ENCODE measurements around the gene NUCB1.

DNA sequence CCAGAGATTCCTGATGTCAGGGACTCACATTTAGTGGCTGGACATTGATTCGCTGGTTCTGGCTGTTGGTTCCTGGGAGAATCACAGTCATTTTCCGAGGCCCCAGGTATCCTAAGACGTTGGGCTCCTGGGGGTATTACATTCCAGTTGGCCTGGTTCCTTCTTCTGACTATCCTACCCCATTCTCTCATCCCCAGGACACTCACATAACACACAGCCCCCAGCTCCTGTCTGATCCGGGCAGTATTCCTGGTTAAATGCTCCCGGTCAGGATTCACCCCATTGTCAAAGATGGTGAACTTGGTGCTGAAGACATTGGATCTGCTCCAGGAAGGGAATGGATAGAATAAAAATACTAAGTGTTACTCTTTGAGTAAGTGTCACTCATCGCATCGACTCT, 16.4 kb upstream of the NUCB1 start:
- TF ChIP-seq SREBF2 (CRISPR knock-in tag; IDR thresholded peaks at IDR 0.05) (no peak), ZSCAN29 (IDR thresholded peaks at IDR 0.05) (no peak), ZNF140 (CRISPR knock-in tag; IDR thresholded peaks at IDR 0.05) (no peak), CBX2 (IDR thresholded peaks at IDR 0.05; ENCODE audit: insufficient read depth, low read length, poor library complexity, severe bottlenecking) (no peak), POLR2A (conservative IDR thresholded peaks at IDR 0.05) (no peak), JUNB (CRISPR knock-in tag; conservative IDR thresholded peaks at IDR 0.05) (no peak)
- TF ChIP-seq, protein P1, sequence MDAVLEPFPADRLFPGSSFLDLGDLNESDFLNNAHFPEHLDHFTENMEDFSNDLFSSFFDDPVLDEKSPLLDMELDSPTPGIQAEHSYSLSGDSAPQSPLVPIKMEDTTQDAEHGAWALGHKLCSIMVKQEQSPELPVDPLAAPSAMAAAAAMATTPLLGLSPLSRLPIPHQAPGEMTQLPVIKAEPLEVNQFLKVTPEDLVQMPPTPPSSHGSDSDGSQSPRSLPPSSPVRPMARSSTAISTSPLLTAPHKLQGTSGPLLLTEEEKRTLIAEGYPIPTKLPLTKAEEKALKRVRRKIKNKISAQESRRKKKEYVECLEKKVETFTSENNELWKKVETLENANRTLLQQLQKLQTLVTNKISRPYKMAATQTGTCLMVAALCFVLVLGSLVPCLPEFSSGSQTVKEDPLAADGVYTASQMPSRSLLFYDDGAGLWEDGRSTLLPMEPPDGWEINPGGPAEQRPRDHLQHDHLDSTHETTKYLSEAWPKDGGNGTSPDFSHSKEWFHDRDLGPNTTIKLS (IDR thresholded peaks at IDR 0.05; ENCODE audit: borderline replicate concordance, low read depth): no peak
- TF ChIP-seq, protein P2, sequence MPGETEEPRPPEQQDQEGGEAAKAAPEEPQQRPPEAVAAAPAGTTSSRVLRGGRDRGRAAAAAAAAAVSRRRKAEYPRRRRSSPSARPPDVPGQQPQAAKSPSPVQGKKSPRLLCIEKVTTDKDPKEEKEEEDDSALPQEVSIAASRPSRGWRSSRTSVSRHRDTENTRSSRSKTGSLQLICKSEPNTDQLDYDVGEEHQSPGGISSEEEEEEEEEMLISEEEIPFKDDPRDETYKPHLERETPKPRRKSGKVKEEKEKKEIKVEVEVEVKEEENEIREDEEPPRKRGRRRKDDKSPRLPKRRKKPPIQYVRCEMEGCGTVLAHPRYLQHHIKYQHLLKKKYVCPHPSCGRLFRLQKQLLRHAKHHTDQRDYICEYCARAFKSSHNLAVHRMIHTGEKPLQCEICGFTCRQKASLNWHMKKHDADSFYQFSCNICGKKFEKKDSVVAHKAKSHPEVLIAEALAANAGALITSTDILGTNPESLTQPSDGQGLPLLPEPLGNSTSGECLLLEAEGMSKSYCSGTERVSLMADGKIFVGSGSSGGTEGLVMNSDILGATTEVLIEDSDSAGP (CRISPR knock-in tag; IDR thresholded peaks at IDR 0.05): no peak
